ENCODE results near the gene PARD3.
"Not testable (repeated sequence)": the region's sequence is repeated elsewhere in the genome, so short reads cannot be mapped to it uniquely, and the experiment has no call there.

The PARD3 gene

GRCh38 chr10:34716234-34716633 lies 98.9 kb downstream of the PARD3 start:
- H3K4me1 Mint-ChIP-seq: no peaks in the 10 kb centered on the region
- H3K4me3 Mint-ChIP-seq: no peak overlapping the region
- no peak for DNase-seq (ENCODE audit: low spot score in 2 of 2)
- H3K27ac Mint-ChIP-seq: no peak overlapping the region
- no peaks in the 10 kb centered on the region for H3K36me3 Mint-ChIP-seq
- H3K9me3 Mint-ChIP-seq: no peaks in the 10 kb centered on the region
- no peak for ATAC-seq

DNA sequence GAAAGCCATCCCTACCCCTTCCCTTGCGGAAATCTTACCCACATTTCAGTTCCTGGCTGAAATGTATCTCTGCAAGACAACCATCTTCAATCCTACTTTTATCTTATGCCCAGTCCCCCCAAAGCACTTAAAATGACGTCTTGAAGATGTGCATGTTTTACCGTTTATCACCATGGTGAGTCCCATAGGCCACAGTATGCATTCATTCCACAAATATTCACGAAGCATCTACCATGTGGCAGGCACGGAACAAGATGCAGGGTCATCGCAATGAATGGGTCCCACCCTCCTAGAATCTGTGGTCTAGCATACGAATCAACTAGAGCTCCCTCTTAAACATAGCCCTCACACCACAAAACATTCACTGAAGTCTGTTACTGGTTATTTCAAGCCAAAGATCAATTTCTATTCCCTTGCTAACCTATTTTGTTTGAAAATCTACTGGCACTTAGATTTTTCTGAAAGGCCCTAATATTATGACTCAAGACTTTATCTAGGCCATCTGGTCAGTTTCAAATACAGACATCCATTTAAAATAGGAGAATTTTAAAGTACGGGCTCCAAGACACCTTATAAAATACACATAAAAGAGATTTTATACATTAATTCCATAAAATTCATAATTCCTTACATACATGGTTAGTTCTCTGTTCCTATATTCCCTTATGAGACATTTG lies 99.4 kb downstream of the PARD3 start:
- no peaks in the 10 kb centered on the region for H3K9me3 Mint-ChIP-seq
- no peak overlapping the region for H3K4me3 Mint-ChIP-seq
- DNase-seq (ENCODE audit: low spot score in 2 of 2): no peak
- H3K27ac Mint-ChIP-seq: no peak overlapping the region
- no peak for ATAC-seq
- no peaks in the 10 kb centered on the region for H3K4me1 Mint-ChIP-seq
- no peaks in the 10 kb centered on the region for H3K36me3 Mint-ChIP-seq

GRCh38 chr10:34713875-34714274 lies 101.2 kb downstream of the PARD3 start:
- ATAC-seq: no peak
- H3K4me3 Mint-ChIP-seq: no peak overlapping the region

DNA sequence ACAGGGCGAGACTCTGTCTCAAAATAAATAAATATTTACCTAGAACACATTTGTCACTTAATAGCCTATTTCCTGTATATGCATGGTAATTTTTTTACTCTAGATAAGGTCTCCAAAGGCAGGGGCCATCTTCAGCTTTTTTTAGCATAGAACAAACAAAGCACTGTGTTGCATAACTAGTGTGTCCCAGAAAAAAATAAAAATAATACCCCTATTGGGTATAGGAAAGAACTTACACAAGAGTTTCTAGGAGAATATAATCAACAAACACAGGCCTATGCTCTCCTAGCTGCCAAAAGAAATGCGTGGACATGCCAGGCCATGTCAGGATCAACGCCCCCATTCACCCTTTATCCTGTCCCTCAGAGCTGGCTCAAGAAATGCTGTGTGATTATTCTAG lies 103.6 kb downstream of the PARD3 start:
- Mint-ChIP-seq H3K9me3 (no peaks in the 10 kb centered on the region), H3K36me3 (no peaks in the 10 kb centered on the region), H3K27ac (no peak overlapping the region), H3K4me1 (no peaks in the 10 kb centered on the region), H3K4me3 (no peak overlapping the region)
- ATAC-seq (no peak), DNase-seq (ENCODE audit: low spot score in 2 of 2) (no peak)

More at GRCh38 chr10:34713875-34714274, 101.2 kb downstream of the PARD3 start:
- no peak for DNase-seq (ENCODE audit: low spot score in 2 of 2)
- no peaks in the 10 kb centered on the region for H3K9me3 Mint-ChIP-seq
- no peak overlapping the region for H3K27ac Mint-ChIP-seq
- no peaks in the 10 kb centered on the region for H3K4me1 Mint-ChIP-seq
- H3K36me3 Mint-ChIP-seq: no peaks in the 10 kb centered on the region

- Mint-ChIP-seq H3K4me3 (no peak overlapping the region), H3K27ac (no peak overlapping the region), H3K9me3 (no peaks in the 10 kb centered on the region), H3K4me1 (no peaks in the 10 kb centered on the region), H3K36me3 (no peaks in the 10 kb centered on the region)
- no peak for ATAC-seq
- no peak for DNase-seq (ENCODE audit: low spot score in 2 of 2)
These were observed 104.7 kb downstream of the PARD3 start for GRCh38 chr10:34710391-34710751.

- ATAC-seq (no peak), DNase-seq (ENCODE audit: low spot score in 2 of 2) (no peak)
- H3K4me1 Mint-ChIP-seq: no peaks in the 10 kb centered on the region
- H3K4me3 Mint-ChIP-seq: no peak overlapping the region
- no peak overlapping the region for H3K27ac Mint-ChIP-seq
- H3K9me3 Mint-ChIP-seq: no peaks in the 10 kb centered on the region
- no peaks in the 10 kb centered on the region for H3K36me3 Mint-ChIP-seq
These were observed 105.3 kb downstream of the PARD3 start for GRCh38 chr10:34709637-34710390.

DNA sequence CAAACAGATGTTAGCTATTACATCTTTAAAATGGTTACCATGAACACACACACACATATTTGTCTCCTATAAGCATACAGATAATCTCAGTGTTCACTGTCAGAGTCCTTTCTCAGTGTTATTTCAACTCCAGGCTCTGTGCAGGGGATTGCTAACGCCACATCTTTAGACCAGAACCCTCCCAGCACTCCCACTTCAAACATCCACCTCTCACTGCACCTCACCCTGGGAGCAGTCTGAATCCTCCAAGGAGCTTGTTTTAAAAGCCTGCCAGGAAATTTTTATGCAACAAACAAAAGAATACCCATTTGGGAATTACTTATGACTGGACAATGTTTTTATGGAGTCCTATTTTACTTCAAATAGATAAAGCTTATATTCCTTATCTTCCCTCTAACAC lies 107.4 kb downstream of the PARD3 start:
- Mint-ChIP-seq H3K4me3 (no peak overlapping the region), H3K9me3 (no peaks in the 10 kb centered on the region), H3K36me3 (no peaks in the 10 kb centered on the region), H3K27ac (no peak overlapping the region), H3K4me1 (no peaks in the 10 kb centered on the region)
- ATAC-seq: no peak
- DNase-seq (ENCODE audit: low spot score in 2 of 2): no peak

DNA sequence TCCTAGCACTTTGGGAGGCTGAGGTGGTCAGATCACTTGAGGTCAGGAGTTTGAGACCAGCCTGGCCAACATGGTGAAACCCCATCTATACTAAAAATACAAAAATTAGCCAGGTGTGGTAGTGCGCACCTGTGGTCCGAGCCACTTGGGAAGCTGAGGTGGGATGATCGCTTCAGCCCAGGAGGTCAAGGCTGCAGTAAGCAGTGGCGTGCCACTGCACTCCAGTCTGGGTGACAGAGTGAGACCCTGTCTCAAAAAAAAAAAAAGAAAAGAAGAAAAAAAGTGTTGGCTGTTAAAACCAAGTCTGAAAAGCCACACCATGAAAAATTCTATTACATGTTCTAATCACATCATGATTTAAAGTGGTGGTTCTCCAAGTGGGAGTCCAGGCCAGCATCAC lies 108.1 kb downstream of the PARD3 start:
- not testable (repeated sequence) for H3K27ac Mint-ChIP-seq; H3K36me3 Mint-ChIP-seq; H3K9me3 Mint-ChIP-seq; H3K4me1 Mint-ChIP-seq; H3K4me3 Mint-ChIP-seq; DNase-seq (ENCODE audit: low spot score in 2 of 2); ATAC-seq

- Mint-ChIP-seq H3K4me3 (no peak overlapping the region), H3K27ac (no peak overlapping the region), H3K4me1 (no peaks in the 10 kb centered on the region), H3K36me3 (no peaks in the 10 kb centered on the region), H3K9me3 (no peaks in the 10 kb centered on the region)
- no peak for DNase-seq (ENCODE audit: low spot score in 2 of 2)
- no peak for ATAC-seq
These were observed 108.9 kb downstream of the PARD3 start for GRCh38 chr10:34706147-34706546.

DNA sequence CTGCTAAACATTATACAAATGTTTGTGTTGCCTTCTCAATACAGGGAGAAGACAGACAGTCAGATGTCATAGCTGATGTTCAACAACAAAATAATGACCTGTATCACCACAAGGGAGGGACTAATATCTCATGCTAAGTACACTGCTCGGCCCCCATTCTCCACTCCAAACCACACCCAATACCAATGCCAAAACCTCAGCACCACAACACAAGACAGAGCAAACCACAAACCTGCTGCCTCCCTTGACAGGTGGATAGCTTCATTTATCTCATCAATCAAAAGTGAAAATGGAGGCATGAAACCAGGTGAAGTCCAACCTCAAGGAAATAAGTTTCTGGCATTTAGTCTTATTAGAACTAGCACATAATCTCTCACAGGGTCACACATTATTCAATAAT lies 109.5 kb downstream of the PARD3 start:
- ATAC-seq (no peak), DNase-seq (ENCODE audit: low spot score in 2 of 2) (no peak)
- no peaks in the 10 kb centered on the region for H3K9me3 Mint-ChIP-seq
- no peak overlapping the region for H3K4me3 Mint-ChIP-seq
- H3K4me1 Mint-ChIP-seq: no peaks in the 10 kb centered on the region
- no peaks in the 10 kb centered on the region for H3K36me3 Mint-ChIP-seq
- H3K27ac Mint-ChIP-seq: no peak overlapping the region

- ATAC-seq (no peak), DNase-seq (ENCODE audit: low spot score in 2 of 2) (no peak)
- Mint-ChIP-seq H3K4me3 (no peak overlapping the region), H3K27ac (no peak overlapping the region), H3K36me3 (no peaks in the 10 kb centered on the region), H3K9me3 (no peaks in the 10 kb centered on the region), H3K4me1 (no peaks in the 10 kb centered on the region)
These were observed 110.4 kb downstream of the PARD3 start for GRCh38 chr10:34704526-34705184.

DNA sequence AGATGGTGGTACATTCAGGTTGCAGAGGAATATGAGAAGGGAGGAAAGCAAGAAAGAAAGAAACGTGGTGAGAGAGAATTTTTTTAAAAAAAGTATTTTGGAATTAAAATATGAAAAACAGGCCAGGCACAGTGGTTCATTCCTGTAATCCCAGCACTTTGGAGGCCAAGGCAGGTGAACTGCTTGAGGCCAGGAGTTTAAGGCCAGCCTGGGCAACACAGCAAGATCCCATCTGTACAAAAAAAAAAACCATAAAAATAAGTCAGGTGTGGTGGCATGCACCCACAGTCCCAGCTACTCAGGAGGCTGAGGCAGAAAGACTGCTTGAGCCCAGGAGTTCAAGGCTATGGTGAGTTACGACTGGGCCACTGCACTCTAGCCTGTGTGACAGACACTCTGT lies 112.1 kb downstream of the PARD3 start:
- Mint-ChIP-seq H3K9me3 (no peaks in the 10 kb centered on the region), H3K4me3 (no peak overlapping the region), H3K4me1 (no peaks in the 10 kb centered on the region), H3K27ac (no peak overlapping the region), H3K36me3 (no peaks in the 10 kb centered on the region)
- ATAC-seq (no peak), DNase-seq (ENCODE audit: low spot score in 2 of 2) (no peak)

- no peak overlapping the region for H3K27ac Mint-ChIP-seq
- no peak overlapping the region for H3K4me3 Mint-ChIP-seq
- no peaks in the 10 kb centered on the region for H3K36me3 Mint-ChIP-seq
- no peaks in the 10 kb centered on the region for H3K4me1 Mint-ChIP-seq
- ATAC-seq (no peak), DNase-seq (ENCODE audit: low spot score in 2 of 2) (no peak)
- H3K9me3 Mint-ChIP-seq: no peaks in the 10 kb centered on the region
These were observed 112.8 kb downstream of the PARD3 start for GRCh38 chr10:34702093-34702937.

DNA sequence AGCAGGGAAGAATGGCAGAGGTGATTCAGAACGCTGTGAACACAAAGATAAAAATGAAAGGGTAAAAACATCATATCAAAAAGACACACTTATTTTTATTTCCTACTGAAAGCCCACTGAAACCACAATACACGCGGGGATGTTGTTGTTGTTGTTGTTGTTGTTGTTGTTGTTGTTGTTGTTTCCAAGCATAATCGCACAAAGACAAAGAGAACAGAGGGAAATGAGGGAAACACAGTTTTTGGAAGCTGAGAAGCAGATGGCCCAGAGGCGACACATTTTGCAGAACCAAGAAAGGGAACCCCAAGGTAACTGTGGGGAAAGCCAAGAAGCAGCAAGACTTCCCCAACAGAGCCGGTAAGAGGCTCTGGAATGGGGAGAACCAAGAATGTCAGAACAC lies 113.9 kb downstream of the PARD3 start:
- no peaks in the 10 kb centered on the region for H3K36me3 Mint-ChIP-seq
- no peak for DNase-seq (ENCODE audit: low spot score in 2 of 2)

GRCh38 chr10:34700752-34701151 lies 114.3 kb downstream of the PARD3 start:
- not testable (repeated sequence) for H3K9me3 Mint-ChIP-seq; H3K36me3 Mint-ChIP-seq; ATAC-seq; H3K4me3 Mint-ChIP-seq; H3K4me1 Mint-ChIP-seq; H3K27ac Mint-ChIP-seq; DNase-seq (ENCODE audit: low spot score in 2 of 2)

More for the DNA sequence above, 113.9 kb downstream of the PARD3 start:
- no peak for ATAC-seq
- Mint-ChIP-seq H3K4me3 (no peak overlapping the region), H3K27ac (no peak overlapping the region), H3K4me1 (no peaks in the 10 kb centered on the region), H3K9me3 (no peaks in the 10 kb centered on the region)

All from stimulated activated effector memory CD8-positive, alpha-beta T cell treated with anti-CD3 and anti-CD28 coated beads, Interleukin-12 subunit alpha, Interleukin-12 subunit beta, amount 100 ng/mL, for 72 hours (primary cell).